ENCODE measurements around the gene BAAT.

The BAAT gene

GRCh38 chr9:101367323-101367722 lies 17.5 kb downstream of the BAAT start:
- H3K27ac ChIP-seq: no peak overlapping the region
- no peak overlapping the region for H3K4me3 ChIP-seq

- no peak overlapping the region for H3K4me3 ChIP-seq
- H3K27ac ChIP-seq: no peak overlapping the region
Observed at GRCh38 chr9:101366038-101366756, 18.6 kb downstream of the BAAT start.

- H3K27ac ChIP-seq: no peak overlapping the region
- no peak overlapping the region for H3K4me3 ChIP-seq
Observed at GRCh38 chr9:101365181-101365580, 19.6 kb downstream of the BAAT start.

DNA sequence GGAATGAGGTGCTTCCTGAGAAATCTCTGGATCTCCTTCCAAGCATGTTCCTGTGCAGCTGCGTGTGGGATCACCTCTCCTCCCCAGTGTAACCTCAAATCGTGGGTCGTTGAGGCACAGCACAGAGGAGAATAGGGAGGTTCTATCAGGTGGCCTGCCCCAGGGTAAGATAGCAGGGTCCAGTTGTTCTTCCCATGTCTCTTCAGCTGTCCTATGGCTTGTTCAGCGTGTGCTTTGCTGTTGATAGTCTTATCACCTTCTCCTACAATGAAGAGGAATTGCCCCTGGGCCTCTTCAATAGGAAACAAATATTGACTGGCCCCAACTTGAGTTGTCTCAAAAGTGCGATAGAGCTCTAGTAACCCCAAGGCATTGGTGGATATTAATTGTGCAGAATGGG lies 22.4 kb downstream of the BAAT start:
- H3K27ac ChIP-seq: no peak overlapping the region
- no peak overlapping the region for H3K4me3 ChIP-seq

DNA sequence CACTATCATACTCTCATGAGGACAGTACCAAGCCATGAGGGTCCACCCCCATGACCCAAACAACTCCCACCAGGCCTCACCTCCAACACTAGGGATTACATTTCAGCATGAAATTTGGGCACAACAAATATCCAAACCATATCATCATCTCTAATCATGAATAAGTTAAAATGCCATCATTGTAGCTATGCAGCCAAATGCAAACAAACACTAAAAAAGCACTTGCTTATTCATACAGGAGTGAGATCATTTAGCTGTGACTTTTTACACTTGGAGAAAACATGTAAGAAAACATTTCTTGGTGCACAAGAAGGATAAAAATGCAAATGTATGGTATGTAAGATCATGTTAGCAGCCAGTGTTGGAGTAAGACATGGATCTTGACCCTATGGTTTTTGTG lies 24.2 kb downstream of the BAAT start:
- H3K4me3 ChIP-seq: no peak overlapping the region
- H3K27ac ChIP-seq: no peak overlapping the region

DNA sequence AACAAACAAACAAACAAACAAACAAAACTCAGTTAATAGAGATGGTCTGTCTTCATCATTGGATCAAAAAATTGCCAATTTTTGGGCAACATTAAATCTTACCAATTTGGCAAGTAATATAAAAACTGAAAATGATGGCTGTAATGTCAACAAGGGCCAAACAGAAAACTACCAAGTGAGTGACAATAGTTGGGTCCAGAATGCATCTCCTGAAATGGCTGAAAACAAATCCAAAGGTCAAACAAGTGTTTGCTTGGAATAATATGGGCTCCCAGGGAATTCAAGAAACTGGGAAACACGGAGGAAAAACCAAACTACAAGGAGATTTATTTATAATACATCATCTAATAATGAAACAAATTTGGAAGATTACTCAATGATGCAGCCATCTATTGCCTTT lies 25.1 kb downstream of the BAAT start:
- H3K4me3 ChIP-seq: no peak overlapping the region
- no peak overlapping the region for H3K27ac ChIP-seq

GRCh38 chr9:101356619-101357018 lies 28.2 kb downstream of the BAAT start:
- Histone ChIP-seq H3K4me3 (no peak overlapping the region), H3K27ac (no peak overlapping the region)

- no peak overlapping the region for H3K4me3 ChIP-seq
Observed at GRCh38 chr9:101354765-101355708, 29.8 kb downstream of the BAAT start.

GRCh38 chr9:101354143-101354764 lies 30.6 kb downstream of the BAAT start:
- H3K27ac ChIP-seq: no peak overlapping the region
- no peak overlapping the region for H3K4me3 ChIP-seq

More at GRCh38 chr9:101354765-101355708, 29.8 kb downstream of the BAAT start:
- H3K27ac ChIP-seq: no peak overlapping the region

DNA sequence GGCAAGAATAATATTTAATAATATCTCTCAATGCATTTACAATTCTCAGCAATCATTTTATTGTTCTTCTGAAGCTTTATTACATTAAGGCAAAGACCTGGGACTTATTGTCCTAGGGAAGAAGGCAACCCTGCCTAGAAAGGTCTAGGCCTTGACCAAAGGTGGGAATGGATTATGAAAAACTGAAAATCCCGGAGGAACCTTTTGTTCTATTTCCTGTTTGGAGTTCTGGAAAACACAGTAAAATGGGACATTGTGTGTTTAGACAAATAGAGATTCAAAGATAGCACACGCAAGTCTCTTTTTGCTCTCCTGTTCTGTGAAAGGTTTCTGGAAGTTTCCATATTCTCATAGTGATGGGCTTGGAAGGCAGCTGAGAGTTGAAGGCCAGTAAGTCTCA lies 31.1 kb downstream of the BAAT start:
- Histone ChIP-seq H3K4me3 (no peak overlapping the region), H3K27ac (no peak overlapping the region)

DNA sequence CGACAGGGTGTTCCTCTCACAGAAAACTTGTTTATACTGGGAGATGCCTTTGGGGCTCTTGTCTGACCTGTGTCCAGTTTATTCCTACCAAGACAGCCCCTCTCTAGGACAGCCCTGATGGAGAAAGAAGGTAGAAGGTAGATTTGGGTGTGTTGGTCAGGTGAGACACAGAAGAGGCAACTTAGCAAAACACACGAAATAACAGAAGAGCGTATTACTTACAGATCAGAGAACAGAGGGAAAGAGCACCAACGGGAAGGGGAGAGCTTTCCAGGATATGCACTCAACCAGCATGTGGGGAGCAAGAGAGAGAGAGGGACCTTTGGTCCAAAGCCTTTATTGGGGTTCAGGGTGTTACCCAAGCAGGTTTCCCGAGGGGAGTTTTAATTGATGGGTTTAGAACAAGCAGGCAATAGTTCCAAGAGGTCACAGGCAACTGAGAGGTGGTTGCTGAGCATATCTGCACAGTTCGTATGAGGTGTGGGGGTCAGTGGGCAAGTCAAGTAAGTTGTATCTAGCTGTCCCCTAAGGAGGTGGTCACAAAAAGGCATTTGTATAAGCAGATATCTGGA lies 31.8 kb downstream of the BAAT start:
- H3K27ac ChIP-seq: no peak overlapping the region
- no peak overlapping the region for H3K4me3 ChIP-seq

- no peak overlapping the region for H3K27ac ChIP-seq
- no peak overlapping the region for H3K4me3 ChIP-seq
Observed at GRCh38 chr9:101350285-101350684, 34.5 kb downstream of the BAAT start.

GRCh38 chr9:101342595-101342994 lies 42.2 kb downstream of the BAAT start:
- H3K4me3 ChIP-seq: no peak overlapping the region
- H3K27ac ChIP-seq: no peak overlapping the region

- H3K27ac ChIP-seq: no peak overlapping the region
- no peak overlapping the region for H3K4me3 ChIP-seq
Observed at GRCh38 chr9:101341958-101342357, 42.8 kb downstream of the BAAT start.

DNA sequence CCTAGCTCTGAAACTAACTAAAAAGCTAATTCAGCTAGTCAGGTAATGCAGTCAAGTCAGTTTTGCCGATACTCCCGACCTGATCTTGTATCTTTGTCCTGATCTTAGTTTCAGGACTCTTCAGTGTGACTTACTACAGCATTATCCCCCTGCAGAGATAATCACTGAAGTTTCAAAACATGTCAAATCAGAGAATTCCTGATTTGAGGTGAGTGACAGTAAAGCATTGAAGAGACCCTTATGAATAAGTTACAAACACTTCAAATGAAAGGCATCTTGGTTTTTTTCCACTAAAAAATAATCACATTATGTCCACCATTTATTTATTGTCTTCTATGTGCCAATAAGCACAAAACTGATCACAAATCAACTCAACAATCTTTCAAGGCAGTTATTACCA lies 47.6 kb downstream of the BAAT start:
- no peak overlapping the region for H3K4me3 ChIP-seq
- H3K27ac ChIP-seq: no peak overlapping the region

GRCh38 chr9:101336091-101336490 lies 48.7 kb downstream of the BAAT start:
- no peak overlapping the region for H3K4me3 ChIP-seq
- no peak overlapping the region for H3K27ac ChIP-seq

DNA sequence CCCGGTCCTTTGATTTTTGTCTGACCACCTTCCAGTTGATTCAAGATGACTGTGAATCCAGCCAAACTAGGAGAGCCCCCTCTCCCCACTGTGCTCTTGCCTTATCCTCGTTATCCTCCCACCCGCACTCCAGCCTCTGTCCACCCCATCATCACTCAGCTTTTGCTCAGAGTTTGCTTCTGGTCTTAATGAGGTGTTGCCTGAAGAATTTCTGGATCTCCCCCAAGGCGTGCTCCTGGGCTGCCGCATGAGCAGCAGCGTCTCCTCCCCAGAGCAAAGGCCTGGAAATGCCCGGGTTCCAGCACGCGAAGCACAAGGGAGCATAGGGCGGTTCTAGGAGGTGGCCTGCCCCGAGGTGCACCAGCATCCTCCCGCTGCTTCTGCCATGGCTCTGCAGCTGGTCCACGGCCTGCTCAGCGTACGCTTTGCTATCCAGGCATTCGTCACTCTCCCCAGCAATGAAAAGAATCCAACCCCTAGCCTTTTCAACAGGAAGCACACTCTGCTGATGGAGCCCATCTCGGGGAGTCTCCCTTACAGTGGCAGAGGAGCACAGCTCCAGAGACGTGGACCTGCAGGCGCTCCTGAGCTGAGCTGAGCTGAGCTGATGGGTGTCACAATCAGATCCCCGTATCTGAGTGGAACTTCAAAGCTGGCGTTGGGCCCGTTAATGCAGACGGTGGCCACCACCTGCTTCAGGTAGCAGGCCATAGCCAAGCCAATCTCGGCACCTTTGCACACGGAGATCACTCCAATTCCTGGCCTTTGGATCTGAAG lies 50.7 kb downstream of the BAAT start:
- no peak overlapping the region for H3K27ac ChIP-seq

DNA sequence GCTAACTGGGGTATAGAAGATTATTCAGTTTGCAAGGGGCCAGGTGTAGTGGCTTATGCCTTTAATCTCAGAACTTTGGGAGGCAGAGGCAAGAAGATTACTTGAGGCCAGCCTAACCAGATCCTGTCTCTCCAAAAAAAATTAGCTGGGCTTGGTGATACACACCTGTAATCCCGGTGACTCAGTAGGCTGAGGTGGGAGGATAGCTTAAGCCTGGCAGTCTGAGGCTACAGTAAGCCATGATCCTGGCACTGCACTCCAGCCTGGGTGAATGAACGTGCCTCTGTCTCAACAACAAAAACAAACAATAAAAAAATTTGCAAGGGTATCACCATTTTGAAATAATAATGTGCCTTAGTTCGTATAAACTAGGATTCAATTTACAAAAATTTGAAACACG lies 51.3 kb downstream of the BAAT start:
- Histone ChIP-seq H3K4me3 (no peak overlapping the region), H3K27ac (no peak overlapping the region)

More for the DNA sequence above, 50.7 kb downstream of the BAAT start:
- no peak overlapping the region for H3K4me3 ChIP-seq

- H3K27ac ChIP-seq: no peak overlapping the region
- H3K4me3 ChIP-seq: no peak overlapping the region
Observed at GRCh38 chr9:101332362-101332761, 52.4 kb downstream of the BAAT start.
